HEK293 (cell line): ENCODE data around the gene BORCS5.

Source experiments
- CTCF ChIA-PET: fragments of 350-600 bp; formaldehyde crosslinking; extraction: SDS; loops from one replicate; lab custom pipeline; 2021; ENCODE audit warnings: antibody characterized with exemption; lab: Yijun Ruan, JAX
- POLR2A ChIA-PET: fragments of 300-600 bp; formaldehyde crosslinking; extraction: SDS; loops from one replicate; lab custom pipeline; 2020; ENCODE audit warnings: antibody characterized with exemption, inconsistent platforms; lab: Yijun Ruan, JAX
- H3K27ac ChIP-seq: fragments of 200-500 bp; sonication (Bioruptor generic); 2 replicates; pipeline ENCODE4 v1.5.1; 2014; ENCODE audit warnings: low read depth, low read length, control low read depth, inconsistent platforms; ENCODE audit errors: extremely low read depth
- H3K36me3 ChIP-seq, 2 experiments: fragments of 200-500 bp in 1 of 2; sonication (Bioruptor generic) in 1 of 2; 1 replicate in 1 of 2; 2 replicates in 1 of 2; pipeline ENCODE4 v1.5.1; 2014 to 2017; ENCODE audit warnings: inconsistent platforms in 2 of 2, low read length in 2 of 2; ENCODE audit not compliant: control insufficient read depth in 2 of 2, insufficient read depth in 1 of 2
- H3K4me1 ChIP-seq: fragments of 200-500 bp; sonication (Bioruptor generic); 2 replicates; pipeline ENCODE4 v1.5.1; 2014; ENCODE audit warnings: mild to moderate bottlenecking, low read length, inconsistent platforms; ENCODE audit not compliant: control insufficient read depth, insufficient read depth
- H3K4me3 ChIP-seq: 2 replicates; pipeline ENCODE4 v1.5.1; 2011; ENCODE audit warnings: low read depth, mild to moderate bottlenecking, control low read depth, low read length, moderate library complexity
- H3K9me3 ChIP-seq: fragments of 200-500 bp; sonication (Bioruptor generic); 2 replicates; pipeline ENCODE4 v1.5.1; 2014; ENCODE audit warnings: low read depth, low read length, inconsistent platforms; ENCODE audit not compliant: control insufficient read depth, insufficient read depth
- FEZF1 ChIP-seq: fragments of 450-650 bp; formaldehyde crosslinking; IDR thresholded peaks from 2 replicates; pipeline ENCODE4 v1.5.1; 2016; ENCODE audit warnings: missing biosample characterization, missing genetic modification characterization
- GLI2 ChIP-seq: fragments of 450-650 bp; formaldehyde crosslinking; IDR thresholded peaks from 2 replicates; pipeline ENCODE4; 2017; ENCODE audit warnings: missing biosample characterization, missing genetic modification characterization, low read depth, borderline replicate concordance
- KLF10 ChIP-seq: fragments of 450-650 bp; IDR thresholded peaks from 2 replicates; pipeline ENCODE4 v1.5.1; 2018; ENCODE audit warnings: missing biosample characterization, mild to moderate bottlenecking, missing genetic modification characterization
- KLF7 ChIP-seq: fragments of 450-650 bp; formaldehyde crosslinking; IDR thresholded peaks from 2 replicates; pipeline ENCODE4 v1.5.1; 2016; ENCODE audit warnings: missing biosample characterization, missing genetic modification characterization, borderline replicate concordance
- ZFP37 ChIP-seq: fragments of 450-650 bp; formaldehyde crosslinking; IDR thresholded peaks from 2 replicates; pipeline ENCODE4 v1.5.1; 2016; ENCODE audit warnings: missing biosample characterization, missing genetic modification characterization
- ZFP41 ChIP-seq: fragments of 450-650 bp; formaldehyde crosslinking; IDR thresholded peaks from 2 replicates; pipeline ENCODE4 v1.5.1; 2016; ENCODE audit warnings: missing biosample characterization, missing genetic modification characterization, borderline replicate concordance
- ZFP69B ChIP-seq: fragments of 450-650 bp; formaldehyde crosslinking; IDR thresholded peaks from 2 replicates; pipeline ENCODE4 v1.5.1; 2016; ENCODE audit warnings: missing biosample characterization, missing genetic modification characterization
- ZNF350 ChIP-seq: fragments of 450-650 bp; formaldehyde crosslinking; IDR thresholded peaks from 2 replicates; pipeline ENCODE4 v1.5.0; 2017; ENCODE audit warnings: missing biosample characterization, mild to moderate bottlenecking, missing genetic modification characterization
- ZNF426 ChIP-seq: fragments of 450-650 bp; formaldehyde crosslinking; IDR thresholded peaks from 2 replicates; pipeline ENCODE4 v1.5.1; 2017; ENCODE audit warnings: missing biosample characterization, missing genetic modification characterization, mild to moderate bottlenecking, inconsistent platforms, moderate library complexity
- ZNF677 ChIP-seq: fragments of 450-650 bp; IDR thresholded peaks from 2 replicates; pipeline ENCODE4 v1.5.0; 2018; ENCODE audit warnings: missing biosample characterization, mild to moderate bottlenecking, missing genetic modification characterization, moderate library complexity
- ZNF707 ChIP-seq: fragments of 450-650 bp; formaldehyde crosslinking; IDR thresholded peaks from 2 replicates; pipeline ENCODE4 v1.5.1; 2016; ENCODE audit warnings: missing biosample characterization, missing genetic modification characterization
- ZNF776 ChIP-seq: fragments of 450-650 bp; formaldehyde crosslinking; IDR thresholded peaks from 2 replicates; pipeline ENCODE4 v1.5.0; 2017; ENCODE audit warnings: missing biosample characterization, missing genetic modification characterization, borderline replicate concordance
- TF ChIP-seq, protein P1 (sequence below): fragments of 450-650 bp; formaldehyde crosslinking; IDR thresholded peaks from 2 replicates; pipeline ENCODE4 v1.5.1; 2016; ENCODE audit warnings: missing biosample characterization, missing genetic modification characterization
- TF ChIP-seq, protein P2 (sequence below): fragments of 450-650 bp; formaldehyde crosslinking; IDR thresholded peaks from 2 replicates; pipeline ENCODE4 v1.5.1; 2016; ENCODE audit warnings: missing biosample characterization, missing genetic modification characterization
- TF ChIP-seq, protein P3 (sequence below): fragments of 450-650 bp; formaldehyde crosslinking; IDR thresholded peaks from 2 replicates; pipeline ENCODE4 v1.5.1; 2017; ENCODE audit warnings: missing biosample characterization, missing genetic modification characterization
- TF ChIP-seq, protein P4 (sequence below): fragments of 450-650 bp; formaldehyde crosslinking; IDR thresholded peaks from 2 replicates; pipeline ENCODE4 v1.5.1; 2016; ENCODE audit warnings: missing biosample characterization, missing genetic modification characterization
- TF ChIP-seq, protein P5 (sequence below): fragments of 450-650 bp; formaldehyde crosslinking; conservative IDR thresholded peaks from 2 replicates; pipeline ENCODE4 v1.5.1; 2016; ENCODE audit warnings: low read depth, missing biosample characterization, missing genetic modification characterization
- TF ChIP-seq, protein P6 (sequence below): fragments of 450-650 bp; formaldehyde crosslinking; IDR thresholded peaks from 2 replicates; pipeline ENCODE4 v1.5.1; 2016; ENCODE audit warnings: missing biosample characterization, missing genetic modification characterization, low read depth

BORCS5 gene

DNA sequence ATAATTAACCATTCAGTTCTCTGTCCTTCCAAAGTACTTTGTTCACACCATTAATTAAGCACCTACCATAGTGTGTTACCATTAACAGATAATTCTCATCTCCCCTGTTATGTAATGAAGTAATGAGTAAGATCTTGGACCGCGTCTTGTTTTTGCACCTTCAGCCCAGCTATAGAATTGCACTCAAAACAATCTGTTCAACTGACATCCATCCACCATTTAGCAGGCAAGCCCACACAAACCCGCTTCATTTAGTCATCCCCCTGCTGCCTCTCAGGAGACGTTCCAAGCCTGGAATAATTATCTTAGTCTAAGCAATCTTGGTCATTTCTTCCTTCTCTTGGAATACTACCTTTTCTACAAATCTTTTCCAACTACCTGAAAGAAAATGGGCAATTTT lies 131.4 kb downstream of the BORCS5 start:
- ChIA-PET POLR2A (no interaction called here), CTCF (interaction anchor here (0.6 to 0.7 kb wide), 3 partner anchors 9 to 22 kb away, joined by 3 to 4 read pairs (median 4); no protein-coding TSS in a partner anchor)
- Histone ChIP-seq H3K36me3 (peaks cover 9 to 16% of the 10 kb centered on the region in 2 experiments), H3K4me3 (no peak overlapping the region), H3K27ac (no peak overlapping the region), H3K4me1 (no peaks in the 10 kb centered on the region), H3K9me3 (no peaks in the 10 kb centered on the region)
- no peak for TF ChIP-seq FEZF1 (tag by site-specific recombination)
- no peak for TF ChIP-seq ZFP37
- TF ChIP-seq, protein P1, sequence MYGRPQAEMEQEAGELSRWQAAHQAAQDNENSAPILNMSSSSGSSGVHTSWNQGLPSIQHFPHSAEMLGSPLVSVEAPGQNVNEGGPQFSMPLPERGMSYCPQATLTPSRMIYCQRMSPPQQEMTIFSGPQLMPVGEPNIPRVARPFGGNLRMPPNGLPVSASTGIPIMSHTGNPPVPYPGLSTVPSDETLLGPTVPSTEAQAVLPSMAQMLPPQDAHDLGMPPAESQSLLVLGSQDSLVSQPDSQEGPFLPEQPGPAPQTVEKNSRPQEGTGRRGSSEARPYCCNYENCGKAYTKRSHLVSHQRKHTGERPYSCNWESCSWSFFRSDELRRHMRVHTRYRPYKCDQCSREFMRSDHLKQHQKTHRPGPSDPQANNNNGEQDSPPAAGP, result no peak
- no peak for TF ChIP-seq ZNF426 (tag by site-specific recombination)
- TF ChIP-seq, protein P2, sequence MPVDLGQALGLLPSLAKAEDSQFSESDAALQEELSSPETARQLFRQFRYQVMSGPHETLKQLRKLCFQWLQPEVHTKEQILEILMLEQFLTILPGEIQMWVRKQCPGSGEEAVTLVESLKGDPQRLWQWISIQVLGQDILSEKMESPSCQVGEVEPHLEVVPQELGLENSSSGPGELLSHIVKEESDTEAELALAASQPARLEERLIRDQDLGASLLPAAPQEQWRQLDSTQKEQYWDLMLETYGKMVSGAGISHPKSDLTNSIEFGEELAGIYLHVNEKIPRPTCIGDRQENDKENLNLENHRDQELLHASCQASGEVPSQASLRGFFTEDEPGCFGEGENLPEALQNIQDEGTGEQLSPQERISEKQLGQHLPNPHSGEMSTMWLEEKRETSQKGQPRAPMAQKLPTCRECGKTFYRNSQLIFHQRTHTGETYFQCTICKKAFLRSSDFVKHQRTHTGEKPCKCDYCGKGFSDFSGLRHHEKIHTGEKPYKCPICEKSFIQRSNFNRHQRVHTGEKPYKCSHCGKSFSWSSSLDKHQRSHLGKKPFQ (tag by site-specific recombination), result no peak
- TF ChIP-seq ZNF776 (tag by site-specific recombination), result no peak
- TF ChIP-seq GLI2, result no peak
- no peak for TF ChIP-seq ZNF677
- TF ChIP-seq, protein P3, sequence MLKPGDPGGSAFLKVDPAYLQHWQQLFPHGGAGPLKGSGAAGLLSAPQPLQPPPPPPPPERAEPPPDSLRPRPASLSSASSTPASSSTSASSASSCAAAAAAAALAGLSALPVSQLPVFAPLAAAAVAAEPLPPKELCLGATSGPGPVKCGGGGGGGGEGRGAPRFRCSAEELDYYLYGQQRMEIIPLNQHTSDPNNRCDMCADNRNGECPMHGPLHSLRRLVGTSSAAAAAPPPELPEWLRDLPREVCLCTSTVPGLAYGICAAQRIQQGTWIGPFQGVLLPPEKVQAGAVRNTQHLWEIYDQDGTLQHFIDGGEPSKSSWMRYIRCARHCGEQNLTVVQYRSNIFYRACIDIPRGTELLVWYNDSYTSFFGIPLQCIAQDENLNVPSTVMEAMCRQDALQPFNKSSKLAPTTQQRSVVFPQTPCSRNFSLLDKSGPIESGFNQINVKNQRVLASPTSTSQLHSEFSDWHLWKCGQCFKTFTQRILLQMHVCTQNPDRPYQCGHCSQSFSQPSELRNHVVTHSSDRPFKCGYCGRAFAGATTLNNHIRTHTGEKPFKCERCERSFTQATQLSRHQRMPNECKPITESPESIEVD (tag by site-specific recombination), result no peak
- TF ChIP-seq, protein P4, sequence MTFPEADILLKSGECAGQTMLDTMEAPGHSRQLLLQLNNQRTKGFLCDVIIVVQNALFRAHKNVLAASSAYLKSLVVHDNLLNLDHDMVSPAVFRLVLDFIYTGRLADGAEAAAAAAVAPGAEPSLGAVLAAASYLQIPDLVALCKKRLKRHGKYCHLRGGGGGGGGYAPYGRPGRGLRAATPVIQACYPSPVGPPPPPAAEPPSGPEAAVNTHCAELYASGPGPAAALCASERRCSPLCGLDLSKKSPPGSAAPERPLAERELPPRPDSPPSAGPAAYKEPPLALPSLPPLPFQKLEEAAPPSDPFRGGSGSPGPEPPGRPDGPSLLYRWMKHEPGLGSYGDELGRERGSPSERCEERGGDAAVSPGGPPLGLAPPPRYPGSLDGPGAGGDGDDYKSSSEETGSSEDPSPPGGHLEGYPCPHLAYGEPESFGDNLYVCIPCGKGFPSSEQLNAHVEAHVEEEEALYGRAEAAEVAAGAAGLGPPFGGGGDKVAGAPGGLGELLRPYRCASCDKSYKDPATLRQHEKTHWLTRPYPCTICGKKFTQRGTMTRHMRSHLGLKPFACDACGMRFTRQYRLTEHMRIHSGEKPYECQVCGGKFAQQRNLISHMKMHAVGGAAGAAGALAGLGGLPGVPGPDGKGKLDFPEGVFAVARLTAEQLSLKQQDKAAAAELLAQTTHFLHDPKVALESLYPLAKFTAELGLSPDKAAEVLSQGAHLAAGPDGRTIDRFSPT (tag by site-specific recombination), result no peak
- TF ChIP-seq ZFP41 (tag by site-specific recombination), result no peak
- TF ChIP-seq KLF7 (tag by site-specific recombination), result no peak
- TF ChIP-seq ZNF350 (tag by site-specific recombination), result no peak
- TF ChIP-seq, protein P5, sequence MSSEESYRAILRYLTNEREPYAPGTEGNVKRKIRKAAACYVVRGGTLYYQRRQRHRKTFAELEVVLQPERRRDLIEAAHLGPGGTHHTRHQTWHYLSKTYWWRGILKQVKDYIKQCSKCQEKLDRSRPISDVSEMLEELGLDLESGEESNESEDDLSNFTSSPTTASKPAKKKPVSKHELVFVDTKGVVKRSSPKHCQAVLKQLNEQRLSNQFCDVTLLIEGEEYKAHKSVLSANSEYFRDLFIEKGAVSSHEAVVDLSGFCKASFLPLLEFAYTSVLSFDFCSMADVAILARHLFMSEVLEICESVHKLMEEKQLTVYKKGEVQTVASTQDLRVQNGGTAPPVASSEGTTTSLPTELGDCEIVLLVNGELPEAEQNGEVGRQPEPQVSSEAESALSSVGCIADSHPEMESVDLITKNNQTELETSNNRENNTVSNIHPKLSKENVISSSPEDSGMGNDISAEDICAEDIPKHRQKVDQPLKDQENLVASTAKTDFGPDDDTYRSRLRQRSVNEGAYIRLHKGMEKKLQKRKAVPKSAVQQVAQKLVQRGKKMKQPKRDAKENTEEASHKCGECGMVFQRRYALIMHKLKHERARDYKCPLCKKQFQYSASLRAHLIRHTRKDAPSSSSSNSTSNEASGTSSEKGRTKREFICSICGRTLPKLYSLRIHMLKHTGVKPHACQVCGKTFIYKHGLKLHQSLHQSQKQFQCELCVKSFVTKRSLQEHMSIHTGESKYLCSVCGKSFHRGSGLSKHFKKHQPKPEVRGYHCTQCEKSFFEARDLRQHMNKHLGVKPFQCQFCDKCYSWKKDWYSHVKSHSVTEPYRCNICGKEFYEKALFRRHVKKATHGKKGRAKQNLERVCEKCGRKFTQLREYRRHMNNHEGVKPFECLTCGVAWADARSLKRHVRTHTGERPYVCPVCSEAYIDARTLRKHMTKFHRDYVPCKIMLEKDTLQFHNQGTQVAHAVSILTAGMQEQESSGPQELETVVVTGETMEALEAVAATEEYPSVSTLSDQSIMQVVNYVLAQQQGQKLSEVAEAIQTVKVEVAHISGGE (tag by site-specific recombination), result no peak
- no peak for TF ChIP-seq KLF10
- no peak for TF ChIP-seq ZNF707 (tag by site-specific recombination)
- no peak for TF ChIP-seq ZFP69B (tag by site-specific recombination)
- TF ChIP-seq, protein P6, sequence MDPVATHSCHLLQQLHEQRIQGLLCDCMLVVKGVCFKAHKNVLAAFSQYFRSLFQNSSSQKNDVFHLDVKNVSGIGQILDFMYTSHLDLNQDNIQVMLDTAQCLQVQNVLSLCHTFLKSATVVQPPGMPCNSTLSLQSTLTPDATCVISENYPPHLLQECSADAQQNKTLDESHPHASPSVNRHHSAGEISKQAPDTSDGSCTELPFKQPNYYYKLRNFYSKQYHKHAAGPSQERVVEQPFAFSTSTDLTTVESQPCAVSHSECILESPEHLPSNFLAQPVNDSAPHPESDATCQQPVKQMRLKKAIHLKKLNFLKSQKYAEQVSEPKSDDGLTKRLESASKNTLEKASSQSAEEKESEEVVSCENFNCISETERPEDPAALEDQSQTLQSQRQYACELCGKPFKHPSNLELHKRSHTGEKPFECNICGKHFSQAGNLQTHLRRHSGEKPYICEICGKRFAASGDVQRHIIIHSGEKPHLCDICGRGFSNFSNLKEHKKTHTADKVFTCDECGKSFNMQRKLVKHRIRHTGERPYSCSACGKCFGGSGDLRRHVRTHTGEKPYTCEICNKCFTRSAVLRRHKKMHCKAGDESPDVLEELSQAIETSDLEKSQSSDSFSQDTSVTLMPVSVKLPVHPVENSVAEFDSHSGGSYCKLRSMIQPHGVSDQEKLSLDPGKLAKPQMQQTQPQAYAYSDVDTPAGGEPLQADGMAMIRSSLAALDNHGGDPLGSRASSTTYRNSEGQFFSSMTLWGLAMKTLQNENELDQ (tag by site-specific recombination), result no peak
